ENCODE results near the gene ZSWIM6.

GRCh38 chr5:61461417-61461816, 129.4 kb downstream of the ZSWIM6 start:
- no peak for TF ChIP-seq HDGF (IDR thresholded peaks at IDR 0.05; ENCODE audit: borderline replicate concordance)
- no peak for TF ChIP-seq ELF4 (IDR thresholded peaks at IDR 0.05)
- TF ChIP-seq L3MBTL2 (conservative IDR thresholded peaks at IDR 0.05) = no peak
- TF ChIP-seq FOXM1 (IDR thresholded peaks at IDR 0.05; ENCODE audit: borderline replicate concordance) = no peak
- no peak for TF ChIP-seq FOXA1 (IDR thresholded peaks at IDR 0.05)
- TF ChIP-seq PKNOX1 (IDR thresholded peaks at IDR 0.05) = no peak
- TF ChIP-seq BHLHE40 (IDR thresholded peaks at IDR 0.05; ENCODE audit: borderline replicate concordance) = no peak
- TF ChIP-seq TARDBP (IDR thresholded peaks at IDR 0.05) = no peak
